NCI-H82 (cell line): ENCODE data around the gene C2CD4D.
A peak's percentile ranks its signal among the peaks of the same experiment; 100 is the strongest.

Source experiments
- DNase-seq: peaks from one replicate; lab custom pipeline; 2025; lab: John Stamatoyannopoulos, UW

The C2CD4D gene

DNA sequence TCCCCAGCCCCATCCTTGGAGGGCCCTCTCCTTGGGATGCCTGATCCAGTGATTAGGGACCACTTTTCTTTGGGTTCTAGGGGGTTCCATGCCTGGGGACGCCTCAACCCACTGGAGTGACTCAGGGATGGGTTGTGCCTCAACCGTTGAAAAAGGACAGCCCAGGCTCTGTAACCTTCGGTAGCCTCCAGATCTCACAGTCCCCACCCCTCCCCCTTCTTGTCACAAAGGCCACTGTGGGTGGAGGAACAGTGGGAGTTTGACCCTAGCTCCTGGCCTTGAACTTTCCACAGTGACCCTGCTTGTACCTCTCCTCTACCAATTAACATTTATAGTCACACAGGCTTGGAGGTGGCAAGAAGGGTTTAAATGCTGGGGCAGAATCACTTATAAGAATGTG lies 5.4 kb downstream of the C2CD4D start:
- no peak for DNase-seq

DNA sequence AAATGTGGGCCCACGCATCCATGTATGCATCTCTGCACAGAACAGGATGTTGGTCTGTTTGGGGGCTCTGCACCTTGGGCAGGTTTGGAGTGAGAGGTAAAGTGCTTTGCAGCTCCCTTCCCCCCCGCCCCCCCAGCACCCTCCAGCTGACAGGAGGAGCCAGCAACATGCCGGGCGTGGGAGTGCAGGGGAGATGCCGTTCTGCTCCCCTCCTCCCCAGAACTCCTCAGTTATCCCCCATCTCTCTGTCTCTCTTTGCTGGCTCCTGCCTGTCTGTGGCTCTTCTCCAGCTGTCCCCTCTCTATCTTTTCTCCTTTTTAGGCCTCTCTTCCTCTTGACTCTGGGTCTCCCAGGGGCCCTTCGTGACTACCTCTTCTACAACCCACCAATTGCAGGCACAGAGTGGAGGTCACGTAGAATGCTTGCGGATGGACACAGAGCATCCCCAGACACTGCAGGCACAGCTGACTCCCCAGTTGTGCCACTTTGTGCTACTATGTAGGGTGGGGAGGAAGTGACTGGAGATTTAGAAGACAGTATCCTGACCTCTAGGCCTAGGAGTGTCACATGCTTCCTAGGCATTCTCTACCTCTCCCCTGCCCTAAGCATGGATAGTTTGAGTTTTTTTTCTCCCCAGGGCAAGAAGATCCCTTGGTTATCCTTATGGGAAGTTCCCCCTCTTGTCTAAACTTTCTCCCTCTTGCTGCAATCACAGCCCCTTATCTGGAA lies 6.3 kb downstream of the C2CD4D start:
- DNase-seq = no peak

DNA sequence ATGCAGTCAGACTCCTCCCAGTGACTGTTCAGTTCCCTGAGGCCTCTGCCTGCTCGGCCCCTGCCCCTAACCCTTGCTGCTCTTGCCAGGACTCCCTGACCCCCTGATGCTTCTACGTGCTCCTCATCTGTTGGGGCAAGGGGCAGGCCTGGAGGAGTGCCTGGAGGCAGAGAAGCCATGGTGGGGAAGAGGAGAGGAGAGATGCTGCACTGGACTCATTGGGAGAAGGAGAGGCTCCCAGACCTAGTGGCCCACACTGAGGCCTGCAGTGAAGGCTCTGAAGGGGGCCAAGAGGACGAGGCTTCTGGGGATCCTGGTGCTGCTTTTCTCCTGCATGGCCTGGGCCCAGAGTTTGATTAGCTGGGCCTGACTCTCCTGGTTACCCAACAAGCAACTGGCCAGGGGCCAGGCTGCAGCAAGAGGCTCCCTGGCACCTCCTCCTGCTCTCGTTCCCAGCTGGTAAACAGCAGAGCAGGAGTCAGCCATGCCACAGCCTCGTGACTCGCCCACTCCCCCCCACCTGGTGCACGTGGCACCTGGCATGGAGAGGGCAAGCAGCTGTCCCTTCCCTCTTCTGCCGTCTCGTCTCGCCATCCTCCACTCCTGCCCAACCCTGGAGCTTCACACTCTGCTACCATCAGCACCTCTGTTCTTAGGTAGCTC lies 7.2 kb downstream of the C2CD4D start:
- no peak for DNase-seq

DNA sequence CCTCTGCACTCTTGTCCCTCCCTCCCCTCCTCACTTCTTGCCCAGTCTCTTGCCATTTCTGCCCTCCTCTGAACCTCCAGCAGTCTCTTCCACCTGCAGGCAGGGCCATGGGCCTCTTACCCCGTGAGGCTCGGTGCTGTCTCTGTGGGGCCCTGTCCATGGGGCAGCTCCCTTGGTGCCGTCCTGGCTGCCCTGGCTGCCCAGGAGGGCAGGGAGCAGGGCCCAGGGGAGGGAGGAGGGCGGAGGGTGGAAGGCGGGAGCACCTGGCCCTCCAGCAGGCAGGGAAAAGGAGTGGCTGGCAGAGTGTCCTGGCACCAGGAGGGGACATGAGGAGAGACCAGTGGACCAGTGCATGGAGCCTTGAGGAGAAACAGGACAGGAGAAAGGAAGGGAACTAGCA lies 8.0 kb downstream of the C2CD4D start, which contains the start of gene RORC:
RORC (minus strand) TSS at position 198 of the 400 bp plus-strand sequence; CDS start at position 160, 38 bp downstream.
- no peak for DNase-seq

DNA sequence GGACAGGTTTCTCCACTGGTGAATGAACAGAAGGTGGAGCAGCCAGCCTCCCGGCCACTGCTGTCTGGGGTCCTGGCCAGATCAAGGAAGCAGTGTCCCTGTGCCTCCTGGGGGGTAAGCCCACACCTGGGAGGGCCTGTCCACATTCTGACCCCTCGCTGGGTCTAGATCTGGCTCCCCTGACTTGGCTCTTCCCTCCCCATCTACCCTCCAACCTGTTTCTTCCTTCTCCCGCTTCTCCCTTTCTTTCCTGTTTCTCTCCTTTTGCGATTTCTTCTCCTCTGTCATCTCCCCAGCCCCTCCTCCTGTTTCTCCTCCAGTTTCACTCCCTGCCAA lies 8.4 kb downstream of the C2CD4D start:
- no peak for DNase-seq

DNA sequence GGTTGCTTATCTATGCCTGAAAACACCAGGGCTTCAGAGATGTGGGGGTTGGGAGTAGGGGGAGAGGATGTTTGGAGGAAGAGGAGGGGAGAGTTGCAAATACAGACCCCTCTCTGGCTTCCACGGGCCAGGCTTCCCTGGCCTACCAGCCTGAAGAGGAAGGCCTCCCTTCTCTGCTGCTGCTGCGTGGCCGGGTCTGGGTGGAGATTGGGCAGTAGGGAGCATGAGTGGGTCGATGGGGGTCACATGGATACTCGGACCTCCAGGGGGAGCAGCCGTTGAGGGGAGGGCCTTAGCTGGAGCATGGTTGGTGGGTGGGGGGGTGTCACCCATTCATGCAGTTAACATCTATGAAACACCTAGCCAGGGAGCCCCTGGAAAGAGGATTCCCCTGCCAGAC lies 9.6 kb downstream of the C2CD4D start:
- no peak for DNase-seq

DNA sequence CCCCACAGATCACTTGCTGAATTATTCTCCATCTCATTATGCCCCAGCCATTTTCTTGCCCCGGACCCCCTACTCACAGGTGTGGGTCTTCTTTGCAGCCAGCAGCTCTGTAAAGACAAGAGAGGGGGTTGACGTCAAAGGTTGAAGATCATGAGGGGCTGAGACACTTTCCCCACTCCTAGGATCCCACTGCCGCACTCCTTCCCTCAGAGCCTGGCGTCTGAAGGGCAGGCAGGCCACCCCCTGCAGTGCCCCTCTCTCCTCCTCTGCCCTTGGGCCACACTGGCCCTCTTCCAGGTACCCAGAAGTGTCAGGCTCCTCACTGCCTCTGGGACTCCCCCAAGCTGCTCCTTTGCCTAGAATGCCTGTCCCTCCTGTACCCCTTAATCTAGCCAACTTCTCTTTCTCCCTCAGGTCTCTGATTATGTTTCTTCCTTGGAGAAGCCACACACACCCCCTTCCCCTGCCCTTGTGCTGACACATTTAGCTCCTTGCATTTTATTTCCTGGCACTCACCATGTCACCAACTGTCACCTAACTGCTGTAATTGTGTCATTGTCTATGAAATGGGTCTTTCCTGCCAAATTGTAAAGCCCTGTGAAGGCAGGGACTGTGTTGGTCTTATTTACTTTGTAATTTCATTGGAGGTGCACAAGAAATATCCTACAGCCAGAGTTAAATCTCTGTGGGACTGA lies 10.1 kb downstream of the C2CD4D start:
- no peak for DNase-seq

DNA sequence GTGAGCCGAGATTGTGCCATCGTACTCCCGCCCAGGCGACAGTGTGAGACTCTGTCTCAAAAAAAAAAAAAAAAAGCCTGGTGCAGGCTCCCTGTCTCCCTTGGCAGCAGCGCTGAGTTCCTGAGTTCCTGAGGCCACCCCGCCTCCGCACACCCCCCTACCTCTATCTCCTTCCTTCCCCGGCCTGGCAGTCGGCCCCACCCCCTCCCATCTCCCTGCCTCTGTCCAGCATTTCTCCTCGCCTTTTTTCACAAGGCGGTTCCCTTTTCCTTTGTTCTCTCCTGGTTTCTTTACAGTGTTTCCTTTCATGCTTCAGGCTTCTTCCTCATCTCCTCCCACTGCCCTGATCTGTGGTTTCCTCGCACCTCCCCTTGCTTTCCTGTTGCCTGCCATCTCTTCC lies 10.7 kb downstream of the C2CD4D start:
- no peak for DNase-seq

DNA sequence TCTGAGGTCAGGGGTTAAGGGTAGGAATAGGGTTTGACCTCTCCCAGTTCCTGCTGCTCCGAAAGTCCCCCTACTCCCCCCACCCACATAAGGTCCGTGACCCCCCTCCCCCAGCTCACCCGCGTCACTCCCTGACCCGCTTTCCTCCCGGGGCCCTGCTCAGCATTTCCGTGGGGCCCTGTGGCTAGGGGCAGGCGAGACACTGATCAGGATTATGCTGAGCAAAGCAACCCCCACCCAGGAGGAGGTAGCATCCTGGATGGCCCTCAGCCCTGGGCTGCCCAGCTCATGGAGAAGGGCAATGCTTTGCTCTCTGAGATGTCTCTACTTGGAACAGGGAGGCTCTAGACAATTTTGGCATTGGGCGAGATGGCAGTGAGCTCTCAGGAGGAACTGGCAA lies 11.8 kb downstream of the C2CD4D start:
- DNase-seq = peak; percentile 25

DNA sequence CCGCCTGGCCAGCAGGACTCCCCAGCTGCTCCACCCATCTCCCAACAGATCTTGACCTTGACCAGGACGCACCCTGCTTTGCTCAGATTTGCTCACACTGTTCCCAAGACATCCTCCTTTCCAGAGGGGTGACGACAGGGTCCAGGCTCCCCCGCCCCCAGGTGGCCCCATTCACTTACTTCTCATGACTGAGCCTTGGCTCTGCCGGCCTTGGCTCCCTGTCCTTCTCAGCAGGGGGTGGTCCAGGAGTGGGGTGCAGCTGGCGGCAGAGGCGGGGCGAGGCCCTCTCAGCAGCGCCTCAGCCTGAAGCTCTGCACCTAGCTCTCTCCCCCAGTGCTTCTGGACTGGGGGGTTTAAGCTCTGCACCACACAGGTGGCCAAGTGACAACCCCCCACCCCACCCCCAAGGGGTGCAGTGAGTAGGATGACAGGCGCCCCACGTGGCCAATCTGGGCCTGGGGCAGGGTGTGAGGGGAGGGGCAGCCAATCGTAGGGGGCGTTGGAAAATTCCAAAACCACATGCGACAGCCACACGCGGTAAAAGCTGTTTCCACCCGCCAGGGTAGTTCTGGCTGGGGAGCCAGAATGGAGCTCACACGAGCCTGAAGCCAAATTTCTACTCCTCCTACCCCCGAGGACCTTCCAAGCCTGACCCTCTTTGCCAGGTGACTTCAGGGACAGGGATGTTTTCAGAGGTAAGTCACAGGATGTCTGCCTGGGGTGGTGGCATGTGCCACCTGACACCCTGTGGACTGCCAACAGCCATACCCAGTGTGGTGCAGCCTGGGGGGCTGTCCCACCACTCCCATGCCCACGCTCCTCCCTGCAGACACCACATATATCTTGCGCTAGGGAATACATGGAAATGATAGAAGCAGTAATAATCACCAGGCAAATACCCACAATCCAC lies 13.6 kb downstream of the C2CD4D start:
- no peak for DNase-seq

DNA sequence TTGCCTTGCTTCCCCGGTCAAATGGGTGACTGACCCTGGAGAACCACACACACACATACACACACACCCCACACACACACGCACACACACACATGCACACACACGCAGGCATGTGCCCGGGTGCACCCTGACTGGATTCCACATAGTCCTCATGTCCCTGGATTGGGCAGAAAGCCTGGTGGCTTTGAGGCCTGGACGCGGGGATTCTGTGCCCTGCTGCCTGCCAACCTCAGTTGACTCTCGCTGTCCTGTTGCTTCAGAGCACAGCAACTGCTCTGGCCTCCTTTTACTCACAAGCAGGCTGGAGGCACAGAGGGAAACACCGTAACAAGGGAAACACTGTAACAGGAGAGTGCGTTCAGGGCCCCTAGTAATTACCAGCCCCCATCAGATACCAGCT lies 14.4 kb downstream of the C2CD4D start:
- no peak for DNase-seq

DNA sequence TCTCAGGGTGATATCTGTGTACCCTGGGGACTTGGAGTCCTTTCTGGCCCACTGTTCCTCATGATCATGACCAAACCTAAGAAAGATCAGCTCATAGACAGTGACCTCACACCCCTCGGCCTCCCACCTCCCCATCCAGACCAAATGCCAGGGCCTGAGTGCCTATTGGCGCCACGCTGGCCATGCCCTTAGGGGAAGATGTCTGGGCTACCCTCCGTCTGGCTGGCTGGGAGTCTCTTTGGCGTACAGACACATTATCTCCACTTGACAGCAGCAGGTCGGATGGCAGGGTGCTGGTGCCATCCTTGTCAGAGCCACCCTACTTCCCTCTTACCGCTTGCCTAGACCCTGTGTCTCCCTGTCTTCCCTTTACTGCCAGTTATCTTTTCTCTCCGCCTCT lies 16.4 kb downstream of the C2CD4D start:
- no peak for DNase-seq

DNA sequence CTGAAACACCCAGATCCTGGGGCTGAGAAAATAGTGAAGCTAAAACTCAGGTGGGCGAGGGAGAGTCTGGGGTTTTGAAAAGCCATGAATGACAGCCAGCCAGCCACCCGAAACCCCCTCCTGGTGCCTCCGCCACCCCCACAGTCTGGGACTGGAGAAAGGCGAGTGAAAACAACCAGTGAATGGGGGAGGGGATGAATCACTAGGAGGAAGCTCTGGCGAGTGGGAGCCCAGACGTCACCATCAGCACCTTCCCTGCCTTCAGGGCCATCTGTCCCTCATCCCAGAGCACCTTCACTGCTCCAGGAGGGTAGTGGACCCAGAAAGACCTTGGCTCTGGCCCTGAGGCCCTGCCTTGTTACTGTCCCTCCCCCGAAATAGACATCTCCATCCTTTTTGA lies 17.2 kb downstream of the C2CD4D start:
- DNase-seq = peak; percentile 19

DNA sequence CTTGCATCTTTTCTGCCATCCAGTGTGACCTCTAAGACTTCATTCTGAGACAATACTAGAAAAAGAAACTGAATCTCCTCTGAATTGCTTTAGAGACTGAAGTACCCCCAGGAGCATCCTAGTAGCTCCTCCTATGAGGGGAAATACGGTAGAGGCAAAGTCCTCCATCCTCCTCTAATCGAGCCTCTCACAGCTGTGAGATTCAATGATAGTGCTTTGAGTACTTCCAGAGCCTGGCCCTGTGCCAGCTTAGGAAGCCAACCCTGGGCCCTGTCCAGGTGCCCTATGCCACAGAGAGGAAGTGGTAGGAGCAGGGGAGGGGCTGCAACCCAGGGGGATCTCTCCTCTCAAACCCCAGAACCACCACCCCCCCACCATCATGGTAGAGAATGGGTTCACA lies 18.7 kb downstream of the C2CD4D start:
- DNase-seq = no peak

DNA sequence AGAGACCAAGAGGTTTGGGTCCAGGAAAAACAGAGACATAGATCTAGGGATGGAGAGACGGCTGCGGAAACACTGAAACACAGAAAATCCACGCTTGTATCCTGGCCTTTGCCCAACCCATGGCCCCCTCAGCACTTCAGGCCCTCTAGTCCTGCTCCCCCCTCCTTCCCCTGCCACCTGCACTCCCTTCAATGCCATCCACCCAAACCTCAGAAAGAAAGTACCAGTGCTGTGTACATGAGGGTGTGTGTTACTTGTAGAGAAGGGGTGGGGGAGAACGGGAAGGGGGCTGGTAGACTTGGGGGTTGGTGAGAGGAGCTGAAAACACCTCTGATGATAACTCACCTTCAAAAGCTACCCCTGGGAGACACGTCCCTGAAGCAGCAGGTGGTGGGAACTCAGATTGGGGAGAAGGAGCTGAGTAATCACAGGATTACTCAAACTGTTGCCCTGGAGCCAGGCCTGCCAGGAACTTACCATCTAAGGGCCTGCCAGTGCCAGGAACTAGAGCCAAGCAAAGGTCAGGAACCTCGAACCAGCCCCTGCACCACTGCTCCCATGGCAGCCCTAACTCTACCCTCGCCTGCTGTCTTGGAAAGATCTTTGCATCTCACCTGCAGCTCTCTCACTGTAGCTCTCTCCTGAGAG lies 19.5 kb downstream of the C2CD4D start:
- DNase-seq = no peak

DNA sequence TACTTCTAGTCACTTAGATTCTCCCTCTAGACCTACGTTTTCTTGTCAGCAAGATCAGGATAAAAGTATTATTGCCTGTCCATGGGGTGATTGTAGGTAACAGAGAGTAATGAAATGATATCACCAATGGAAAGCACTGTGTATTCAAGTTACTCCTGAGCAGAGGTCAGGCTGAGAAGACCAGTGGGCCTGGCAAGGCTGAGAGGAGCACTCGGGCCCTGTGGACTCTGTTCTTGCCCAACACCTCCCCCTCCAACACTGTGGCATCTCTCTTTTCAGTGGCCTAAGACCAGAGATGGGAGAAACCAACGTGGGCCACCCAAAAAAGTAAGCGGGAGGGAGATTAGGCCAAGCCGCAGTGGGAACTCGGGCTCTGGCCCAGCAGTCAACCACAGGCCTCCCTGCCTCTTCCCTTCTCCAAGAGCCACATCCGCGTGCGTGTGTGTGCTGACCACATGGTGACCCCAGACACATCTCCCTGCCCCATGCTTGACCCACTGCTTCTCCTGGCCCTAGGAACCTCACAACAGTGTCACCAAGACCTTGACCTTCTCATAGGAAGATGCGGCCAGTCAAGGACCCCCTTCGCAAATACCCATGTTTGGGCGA lies 20.3 kb downstream of the C2CD4D start:
- no peak for DNase-seq

DNA sequence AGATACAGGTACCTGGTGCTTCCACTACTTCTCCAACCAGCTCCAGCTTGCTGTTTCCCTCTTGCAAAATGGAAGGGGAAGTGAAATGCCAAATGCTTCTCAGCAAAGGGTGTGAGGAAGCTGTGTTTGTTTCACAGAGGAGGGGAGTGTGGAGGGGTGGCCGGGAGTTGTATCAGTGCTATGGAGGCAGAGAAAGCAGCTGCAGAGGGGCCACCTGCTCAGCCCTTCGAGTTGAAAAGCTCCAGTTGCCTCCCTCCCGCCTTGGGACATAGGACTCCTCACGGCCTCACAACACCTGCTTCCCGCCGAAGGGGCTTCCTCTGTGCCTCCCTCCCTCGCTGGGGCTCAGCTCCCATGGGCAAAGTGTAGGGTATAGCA lies 22.3 kb downstream of the C2CD4D start:
- no peak for DNase-seq

DNA sequence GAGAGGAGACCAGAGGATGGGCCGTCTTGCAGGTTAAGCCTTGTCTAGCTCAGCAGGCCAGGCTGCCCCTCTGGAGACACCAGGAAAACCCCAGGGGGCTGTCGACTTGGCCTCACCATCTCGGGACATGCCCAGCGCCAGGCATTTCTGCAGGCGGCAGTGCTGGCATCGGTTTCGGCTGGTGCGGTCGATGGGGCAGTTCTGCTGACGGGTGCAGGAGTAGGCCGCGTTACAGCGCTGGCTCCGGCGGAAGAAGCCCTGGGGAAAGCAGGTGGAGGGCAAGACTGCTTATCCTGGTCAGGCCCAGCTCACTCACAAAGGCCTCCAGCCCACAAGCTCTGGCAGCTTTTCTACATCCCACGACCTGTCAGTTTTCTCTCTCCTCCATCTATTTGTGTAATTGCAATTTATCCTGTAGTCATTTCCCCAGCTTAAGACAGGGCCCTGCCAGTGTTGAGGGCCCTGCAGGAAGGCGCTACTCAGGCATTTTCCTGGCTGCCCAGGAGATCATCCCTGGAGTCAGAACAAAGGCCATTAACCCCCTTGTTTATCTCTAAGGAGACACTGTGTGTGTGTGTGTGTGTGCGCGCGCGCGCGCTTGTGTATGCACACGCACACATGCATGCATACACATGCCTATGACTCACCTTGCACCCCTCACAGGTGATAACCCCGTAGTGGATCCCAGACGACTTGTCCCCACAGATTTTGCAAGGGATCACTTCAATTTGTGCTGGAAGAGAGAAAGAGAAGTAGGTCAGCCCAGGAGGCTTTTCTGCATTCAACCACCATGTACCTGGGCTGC lies 22.9 kb downstream of the C2CD4D start:
- DNase-seq = no peak

DNA sequence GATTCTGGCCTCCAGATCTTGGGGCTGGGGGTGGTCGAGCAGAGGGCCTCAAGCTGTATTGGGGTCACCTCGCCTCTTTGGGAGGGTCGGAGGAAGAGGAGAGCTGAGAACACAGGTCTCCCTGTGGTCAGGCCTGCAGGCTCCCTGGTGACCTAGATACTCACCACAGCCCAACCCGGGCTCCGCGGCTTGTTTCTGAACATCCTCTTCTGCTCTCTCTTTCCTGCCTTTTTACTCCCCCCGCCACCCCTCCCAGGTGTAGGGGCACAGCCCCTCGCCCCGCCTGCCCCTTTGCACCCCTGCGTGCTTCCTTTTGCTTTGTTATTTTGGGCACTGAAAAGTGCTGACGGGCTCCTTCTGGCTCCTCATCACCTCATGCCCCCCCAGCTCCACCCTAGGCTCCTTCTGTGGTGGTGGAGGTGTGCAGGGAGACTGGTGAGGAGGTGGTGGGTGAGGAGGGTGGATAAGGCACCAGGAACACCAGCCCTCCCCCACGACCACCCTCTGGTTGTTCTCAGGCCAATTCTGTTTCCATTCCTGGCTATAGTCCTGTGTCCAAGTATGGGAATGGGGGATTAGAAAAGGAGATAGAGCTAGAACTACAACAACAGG lies 23.8 kb downstream of the C2CD4D start:
- no peak for DNase-seq

DNA sequence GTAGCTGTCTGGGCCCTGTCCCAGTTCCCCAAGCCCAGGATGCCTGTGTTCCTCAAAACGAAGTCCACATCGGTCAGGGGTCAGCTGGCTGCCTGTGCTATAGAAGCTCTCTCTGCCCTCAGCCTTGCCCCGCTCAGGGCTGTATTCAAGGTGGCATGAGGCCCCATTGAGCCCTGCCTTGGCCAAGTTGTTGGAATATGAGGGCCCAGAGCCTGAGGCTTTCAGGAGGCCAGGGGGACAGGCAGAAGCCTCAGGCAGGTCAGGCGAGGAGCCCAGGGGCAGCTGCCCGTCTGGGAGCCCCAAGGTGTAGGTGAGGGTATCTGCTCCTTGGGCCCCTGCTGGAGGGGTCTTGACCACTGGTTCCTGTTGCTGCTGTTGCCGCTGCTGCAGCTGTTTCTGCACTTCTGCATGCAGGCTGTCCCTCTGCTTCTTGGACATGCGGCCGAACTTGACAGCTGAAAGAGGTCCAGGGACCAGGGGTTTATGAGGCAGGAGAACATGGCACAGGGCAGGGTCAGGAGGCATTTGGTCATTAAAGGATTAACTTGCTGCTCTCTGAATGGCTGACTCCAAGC lies 24.6 kb downstream of the C2CD4D start:
- no peak for DNase-seq
